Activated CD4-positive, alpha-beta T cell treated with anti-CD3 and anti-CD28 coated beads, Interleukin-2, amount 10 ng/mL, durations not matched to agents 7 days and 5 days (primary cell): Measurements from ENCODE around the gene PIGC. TPM values are rescaled to one million over a fixed set of nuclear protein-coding genes. Genes with fewer than 3 reads are reported as not detected.

ENCODE experiments used
- CTCF ChIA-PET: fragments of 350-600 bp; sonication (Branson Sonifier 250); formaldehyde crosslinking; loops from one replicate; lab custom pipeline; 2021; ENCODE audit warnings: antibody characterized with exemption; lab: Charles Lee
- POLR2A ChIA-PET: fragments of 350-600 bp; sonication (Branson Sonifier 250); formaldehyde crosslinking; loops from one replicate; lab custom pipeline; 2021; ENCODE audit warnings: antibody characterized with exemption; lab: Charles Lee
- DNase-seq: peaks from one replicate; pipeline ENCODE4 v3.0.0-alpha.2; 2020
- H3K27ac Mint-ChIP-seq: one replicate; pipeline ENCODE4 v1.8.0; 2021; ENCODE audit warnings: mild to moderate bottlenecking, moderate library complexity, mixed read lengths
- H3K27me3 Mint-ChIP-seq: one replicate; pipeline ENCODE4 v1.8.0; 2021; ENCODE audit warnings: mixed read lengths
- H3K36me3 Mint-ChIP-seq: one replicate; pipeline ENCODE4 v1.8.0; 2021; ENCODE audit warnings: low read depth, mixed read lengths
- H3K4me1 Mint-ChIP-seq: one replicate; pipeline ENCODE4 v1.8.0; 2021; ENCODE audit warnings: mixed read lengths
- H3K4me3 Mint-ChIP-seq: one replicate; pipeline ENCODE4 v1.8.0; 2021; ENCODE audit warnings: mild to moderate bottlenecking, moderate library complexity, mixed read lengths
- H3K9me3 Mint-ChIP-seq: one replicate; pipeline ENCODE4 v1.8.0; 2021; ENCODE audit warnings: mixed read lengths
- total RNA-seq, 2 experiments: library from RNA; stranded (reverse); gene quantifications; one replicate each; pipeline ENCODE4 v1.2.3, GENCODE V29; 2021

Gene PIGC
- 10 to 100 TPM; 28.6 to 32.7 TPM for total RNA-seq

DNA sequence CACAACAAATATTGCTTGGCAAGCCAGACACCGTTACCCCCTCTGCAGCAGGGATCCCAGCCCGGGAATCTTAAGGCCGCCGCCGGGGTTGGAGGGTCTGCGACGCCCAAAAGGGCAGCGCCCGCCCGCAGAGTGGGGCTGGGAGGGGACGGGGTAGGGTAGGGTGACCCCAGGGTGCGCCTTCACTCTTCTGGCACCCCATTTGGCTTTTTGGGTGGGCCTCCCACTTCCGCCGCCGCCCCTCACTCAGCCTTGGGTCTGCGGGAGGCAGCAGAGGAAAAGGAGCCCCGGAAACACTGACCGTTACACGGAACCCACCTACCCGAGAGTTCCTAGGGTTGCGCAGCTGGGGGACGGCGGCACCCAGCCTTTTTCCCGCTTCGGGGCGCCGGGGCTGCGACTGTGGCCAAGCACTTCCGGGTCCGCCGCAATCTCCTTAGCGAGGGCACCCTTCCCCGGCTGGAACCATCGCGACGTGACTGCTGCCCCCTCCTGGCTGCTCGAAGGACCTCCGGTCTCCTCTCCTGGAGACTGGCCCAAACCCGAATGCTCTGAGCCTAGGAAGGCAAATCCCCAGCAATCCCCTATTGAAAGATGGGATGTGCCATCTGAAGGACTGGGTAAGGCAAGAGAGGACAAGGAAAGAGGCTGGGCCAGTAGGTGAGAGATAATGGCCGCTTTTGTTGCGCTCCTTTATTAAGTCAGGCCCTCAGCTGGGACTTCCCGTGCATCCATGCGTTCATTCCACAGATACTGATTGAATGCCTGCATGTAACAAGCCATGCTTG is at the start of gene PIGC:
TSS of gene PIGC (minus strand) at position 404 of the 788 bp plus-strand sequence. CDS start 1,447 bp downstream, outside the sequence.
- H3K36me3 Mint-ChIP-seq: peaks cover 35% of the 10 kb centered on the region
- POLR2A ChIA-PET: no interaction called here
- peak; percentile 93 for DNase-seq

DNA sequence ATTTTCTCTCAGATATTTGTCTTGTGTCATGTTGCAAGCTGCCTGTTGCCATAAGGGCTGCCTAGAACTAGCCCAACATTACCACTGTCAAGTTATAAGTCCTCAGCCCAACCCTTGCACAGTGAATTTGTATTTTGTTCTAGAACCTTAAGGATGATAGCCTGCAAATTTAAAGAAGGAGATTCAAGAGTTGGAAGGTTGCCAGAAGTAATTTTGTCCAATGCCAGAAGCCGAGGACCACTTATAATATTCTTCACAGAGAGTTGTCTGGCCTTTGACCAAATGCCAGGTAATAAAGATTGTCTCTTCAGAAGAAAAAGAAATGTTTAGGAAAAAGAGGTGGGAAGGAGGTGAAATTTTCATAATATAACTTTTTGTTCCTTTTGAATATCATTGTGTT is 48.6 kb upstream of the PIGC start:
- no peak overlapping the region for H3K4me3 Mint-ChIP-seq
- peaks cover 19% of the 10 kb centered on the region for H3K27me3 Mint-ChIP-seq
- no peaks in the 10 kb centered on the region for H3K9me3 Mint-ChIP-seq
- H3K27ac Mint-ChIP-seq: no peak overlapping the region
- CTCF ChIA-PET: interaction anchor here (1.2 kb wide), 1 partner anchor 32 kb away, joined by 4 read pairs; no protein-coding TSS in a partner anchor
- peaks cover 5% of the 10 kb centered on the region for H3K4me1 Mint-ChIP-seq
- POLR2A ChIA-PET: no interaction called here
- no peaks in the 10 kb centered on the region for H3K36me3 Mint-ChIP-seq
- DNase-seq: no peak

More for the DNA sequence above, at the start of gene PIGC:
- Mint-ChIP-seq H3K27me3 (peaks cover 3% of the 10 kb centered on the region), H3K4me3 (peak within 1 kb of the TSS; percentile 95), H3K4me1 (peaks cover 39% of the 10 kb centered on the region), H3K9me3 (no peaks in the 10 kb centered on the region), H3K27ac (peak within 1 kb of the TSS; percentile 94)
- CTCF ChIA-PET: interaction anchor here (0.5 to 2.7 kb wide), 10 partner anchors 9 to 914 kb away, joined by 3 to 13 read pairs (median 4); no protein-coding TSS in a partner anchor

DNA sequence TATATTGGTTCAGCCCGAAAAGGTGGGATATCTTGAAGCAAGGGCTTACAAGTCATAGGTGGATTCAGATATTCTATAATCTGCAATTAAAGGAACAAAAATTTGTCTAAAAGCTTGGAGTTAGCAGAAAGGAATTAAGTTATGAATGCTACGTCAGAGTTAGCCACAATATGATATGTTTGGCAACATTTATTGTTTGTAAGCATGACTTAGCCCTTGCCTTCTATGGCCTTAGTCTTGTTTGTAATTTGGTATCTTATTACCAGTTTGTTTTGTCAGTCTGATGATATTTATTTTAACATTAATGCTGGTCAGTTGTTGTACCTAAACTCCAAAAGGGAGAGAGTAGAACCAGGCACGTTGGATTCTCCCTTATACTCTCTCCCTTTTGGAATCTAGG is 46.0 kb upstream of the PIGC start:
- H3K27me3 Mint-ChIP-seq: peaks cover 20% of the 10 kb centered on the region
- H3K4me3 Mint-ChIP-seq: no peak overlapping the region
- H3K36me3 Mint-ChIP-seq: no peaks in the 10 kb centered on the region
- H3K9me3 Mint-ChIP-seq: no peaks in the 10 kb centered on the region
- peaks cover 10% of the 10 kb centered on the region for H3K4me1 Mint-ChIP-seq
- CTCF ChIA-PET: no interaction called here
- POLR2A ChIA-PET: no interaction called here
- H3K27ac Mint-ChIP-seq: no peak overlapping the region
- DNase-seq: no peak

DNA sequence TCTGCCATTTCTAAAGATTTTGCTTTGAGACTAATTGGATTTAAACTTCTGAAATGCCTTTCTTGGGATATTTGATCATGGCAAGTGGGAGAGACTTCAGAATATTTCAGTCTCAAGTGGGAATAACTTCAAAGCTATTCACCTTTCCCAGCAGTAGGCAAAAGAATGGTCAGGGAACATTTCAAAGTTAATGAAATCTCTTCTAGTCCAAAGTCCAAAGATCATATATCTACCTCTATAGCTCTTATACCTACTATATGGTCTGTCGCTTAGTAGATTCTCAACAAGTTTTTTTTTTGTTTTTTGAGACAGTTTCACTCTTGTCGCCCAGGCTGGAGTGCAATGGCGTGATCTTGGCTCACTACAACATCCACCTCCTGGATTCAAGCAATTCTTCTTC is 44.5 kb upstream of the PIGC start:
- POLR2A ChIA-PET: no interaction called here
- no peak for DNase-seq
- Mint-ChIP-seq H3K4me1 (peaks cover 12% of the 10 kb centered on the region), H3K4me3 (no peak overlapping the region), H3K27me3 (peaks cover 16% of the 10 kb centered on the region), H3K9me3 (no peaks in the 10 kb centered on the region), H3K36me3 (no peaks in the 10 kb centered on the region), H3K27ac (no peak overlapping the region)
- CTCF ChIA-PET: interaction anchor here (0.6 kb wide), 1 partner anchor 583 kb away, joined by 4 read pairs; no protein-coding TSS in a partner anchor

DNA sequence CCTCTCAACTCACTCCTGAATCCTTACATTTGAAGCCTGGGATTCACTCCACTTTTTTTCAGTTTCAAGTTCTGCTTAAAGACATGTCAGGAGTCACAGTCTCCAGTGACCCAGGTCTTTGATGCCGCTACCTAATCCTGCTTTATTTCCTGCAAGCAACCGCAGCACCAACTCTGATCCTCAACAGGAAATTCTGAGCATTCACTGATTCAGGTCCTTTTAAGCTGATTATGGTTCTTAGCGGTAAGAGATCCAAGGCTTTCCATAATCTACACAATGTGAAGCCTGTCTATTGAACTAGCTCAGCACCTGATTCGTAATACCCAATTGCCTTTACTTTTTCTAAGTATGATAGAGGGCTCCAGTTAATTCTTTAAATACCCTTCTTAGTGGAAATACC is 43.7 kb upstream of the PIGC start:
- no peak overlapping the region for H3K4me3 Mint-ChIP-seq
- DNase-seq: no peak
- H3K27me3 Mint-ChIP-seq: peaks cover 18% of the 10 kb centered on the region
- ChIA-PET POLR2A (no interaction called here), CTCF (no interaction called here)
- H3K27ac Mint-ChIP-seq: no peak overlapping the region
- H3K36me3 Mint-ChIP-seq: no peaks in the 10 kb centered on the region
- peaks cover 12% of the 10 kb centered on the region for H3K4me1 Mint-ChIP-seq
- no peaks in the 10 kb centered on the region for H3K9me3 Mint-ChIP-seq

DNA sequence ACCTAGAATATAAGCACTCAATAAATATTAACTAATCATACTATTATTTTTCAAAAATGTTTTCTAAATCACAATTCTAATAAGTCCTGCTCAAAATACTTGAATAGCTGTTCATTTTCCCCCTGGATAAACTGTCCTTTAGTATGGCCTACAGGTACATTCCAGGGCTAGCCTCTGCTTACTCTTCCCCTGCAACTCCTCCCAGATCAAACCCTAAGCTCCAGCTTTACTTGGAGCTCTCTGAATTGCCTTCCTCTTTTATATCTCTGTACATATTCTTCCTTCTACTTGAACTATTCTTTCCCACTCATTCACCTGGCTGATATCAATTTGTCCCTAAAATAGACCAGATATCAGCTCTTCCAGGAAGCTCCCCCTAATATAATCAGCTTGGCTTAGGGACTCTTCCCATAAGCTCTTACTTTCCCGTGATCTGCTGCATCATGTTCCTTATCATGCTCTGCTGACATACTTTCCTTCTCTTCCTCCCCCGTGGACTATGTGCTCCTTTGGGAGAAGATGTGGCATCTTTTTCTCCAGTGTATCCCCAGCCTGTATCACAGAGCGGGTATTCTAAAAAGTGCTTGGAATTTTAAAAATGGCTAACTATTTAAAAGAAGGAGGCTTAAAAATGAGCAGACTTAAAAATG is 43.1 kb upstream of the PIGC start:
- H3K27me3 Mint-ChIP-seq: peaks cover 16% of the 10 kb centered on the region
- no peak overlapping the region for H3K4me3 Mint-ChIP-seq
- CTCF ChIA-PET: interaction anchor here (1.4 kb wide), 1 partner anchor 254 kb away, joined by 3 read pairs; no protein-coding TSS in a partner anchor

DNA sequence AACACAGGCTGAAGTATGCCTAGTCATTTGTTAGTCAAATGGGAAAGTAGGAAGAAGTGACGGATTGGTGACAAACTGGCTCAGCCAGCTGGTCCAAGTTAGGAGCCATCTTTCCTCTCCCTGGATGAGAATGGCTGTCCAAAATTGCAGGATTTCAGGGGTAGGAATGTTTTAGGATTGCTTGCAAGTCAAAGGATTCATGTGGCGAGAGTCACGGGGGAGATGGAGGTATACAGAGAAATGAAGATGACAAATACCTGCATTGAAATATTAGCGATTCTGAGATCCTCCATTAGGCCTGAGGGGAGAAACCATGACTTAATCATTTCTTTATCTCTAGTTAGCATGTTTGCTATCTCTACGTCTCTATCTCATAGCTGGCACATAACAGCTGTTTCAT is 41.8 kb upstream of the PIGC start:
- ChIA-PET CTCF (interaction anchor here (1.4 kb wide), 1 partner anchor 255 kb away, joined by 3 read pairs; no protein-coding TSS in a partner anchor), POLR2A (no interaction called here)
- no peak for DNase-seq
- Mint-ChIP-seq H3K36me3 (no peaks in the 10 kb centered on the region), H3K4me1 (peaks cover 13% of the 10 kb centered on the region), H3K9me3 (no peaks in the 10 kb centered on the region), H3K27ac (no peak overlapping the region), H3K27me3 (peaks cover 20% of the 10 kb centered on the region), H3K4me3 (no peak overlapping the region)

More for the DNA sequence above, 43.1 kb upstream of the PIGC start:
- H3K4me1 Mint-ChIP-seq: peaks cover 12% of the 10 kb centered on the region
- no peak for DNase-seq
- H3K36me3 Mint-ChIP-seq: no peaks in the 10 kb centered on the region
- POLR2A ChIA-PET: no interaction called here
- no peaks in the 10 kb centered on the region for H3K9me3 Mint-ChIP-seq
- H3K27ac Mint-ChIP-seq: no peak overlapping the region

DNA sequence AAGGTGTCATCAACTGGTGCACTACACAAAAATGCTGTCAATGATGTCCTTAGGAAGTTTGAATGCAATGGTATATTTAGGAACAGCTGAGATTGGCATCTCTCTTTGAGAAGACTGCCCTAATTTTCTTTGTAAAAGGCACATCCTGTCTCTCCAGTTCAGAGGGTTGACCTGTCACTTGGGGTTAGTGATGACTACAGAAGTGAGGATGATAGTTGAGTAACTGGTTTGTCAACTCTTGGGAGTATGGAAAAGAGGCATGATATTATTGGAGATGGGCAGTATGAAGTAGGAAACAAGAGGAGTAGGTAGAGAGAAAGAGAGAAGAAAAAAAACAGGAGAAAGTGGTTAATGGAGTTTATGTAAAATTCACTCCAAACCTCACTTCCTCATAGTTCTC is 40.4 kb upstream of the PIGC start:
- H3K4me1 Mint-ChIP-seq: peaks cover 20% of the 10 kb centered on the region
- no peaks in the 10 kb centered on the region for H3K36me3 Mint-ChIP-seq
- ChIA-PET POLR2A (no interaction called here), CTCF (interaction anchor here (0.6 to 1.0 kb wide), 2 partner anchors 9 to 134 kb away, joined by 3 read pairs; no protein-coding TSS in a partner anchor)
- no peaks in the 10 kb centered on the region for H3K9me3 Mint-ChIP-seq
- no peak overlapping the region for H3K27ac Mint-ChIP-seq
- no peak overlapping the region for H3K4me3 Mint-ChIP-seq
- peaks cover 24% of the 10 kb centered on the region for H3K27me3 Mint-ChIP-seq
- no peak for DNase-seq

DNA sequence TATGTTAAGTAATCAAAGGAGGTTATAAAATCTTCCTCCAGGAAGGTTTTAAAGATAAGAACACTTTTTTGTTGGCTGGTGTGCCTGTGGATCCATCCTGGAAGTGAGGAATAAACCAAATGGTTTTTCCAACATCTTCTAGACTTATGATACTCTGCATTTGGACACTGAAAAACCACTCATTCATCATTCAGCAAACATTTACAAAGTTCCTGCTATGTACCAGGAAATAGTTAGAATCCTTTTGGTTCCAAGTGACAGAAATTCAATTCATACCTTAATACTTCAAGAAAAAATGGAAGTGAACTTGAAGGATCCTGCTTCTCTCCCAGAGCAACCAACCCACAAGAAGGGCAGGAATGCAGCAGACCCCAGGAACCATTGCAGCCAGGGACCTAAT is 39.6 kb upstream of the PIGC start:
- CTCF ChIA-PET: interaction anchor here (1.0 kb wide), 1 partner anchor 10 kb away, joined by 3 read pairs; no protein-coding TSS in a partner anchor
- POLR2A ChIA-PET: no interaction called here
- Mint-ChIP-seq H3K4me3 (no peak overlapping the region), H3K27me3 (peaks cover 21% of the 10 kb centered on the region), H3K27ac (no peak overlapping the region), H3K4me1 (peaks cover 20% of the 10 kb centered on the region), H3K36me3 (no peaks in the 10 kb centered on the region), H3K9me3 (no peaks in the 10 kb centered on the region)
- DNase-seq: no peak

DNA sequence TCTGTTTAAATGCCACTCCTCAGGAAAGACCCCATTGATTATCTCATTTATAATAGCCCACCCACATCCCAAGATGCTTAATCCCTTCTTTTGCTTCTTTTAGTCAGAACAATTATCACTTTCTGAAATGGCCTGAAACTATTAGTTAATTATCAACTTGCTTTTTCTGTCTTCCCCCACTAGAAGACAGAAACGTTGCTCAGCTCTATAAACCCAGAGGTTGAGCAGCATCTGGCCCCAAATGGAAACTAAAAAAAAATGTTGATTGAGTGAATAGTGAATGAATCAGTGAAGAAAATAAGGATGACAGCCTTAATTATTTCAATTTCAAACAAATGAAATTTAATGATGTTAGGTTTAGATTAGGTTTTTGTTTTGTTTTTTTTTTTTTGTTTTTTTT is 38.2 kb upstream of the PIGC start:
- Mint-ChIP-seq H3K4me1 (peaks cover 11% of the 10 kb centered on the region), H3K27ac (no peak overlapping the region), H3K9me3 (no peaks in the 10 kb centered on the region), H3K36me3 (no peaks in the 10 kb centered on the region), H3K27me3 (peaks cover 17% of the 10 kb centered on the region), H3K4me3 (no peak overlapping the region)
- ChIA-PET CTCF (no interaction called here), POLR2A (no interaction called here)
- DNase-seq: no peak

DNA sequence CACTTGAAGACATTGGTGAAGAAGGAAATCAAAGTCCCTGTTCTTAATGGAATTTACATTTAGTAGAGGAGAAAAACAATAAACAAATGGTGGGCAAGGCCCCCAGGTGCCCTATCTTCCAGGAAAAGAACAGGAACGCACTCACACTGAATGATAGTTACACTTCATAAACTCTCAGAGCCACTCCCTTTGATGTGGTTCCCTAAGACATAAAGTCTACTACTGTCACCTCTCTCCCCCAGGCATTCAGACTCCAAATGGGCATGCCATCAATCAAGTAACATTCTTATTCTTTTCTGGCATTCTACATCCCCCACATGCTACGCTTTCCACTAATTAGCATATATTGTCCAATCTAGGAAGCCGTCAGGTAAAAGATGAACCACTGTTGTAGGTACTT is 36.6 kb upstream of the PIGC start:
- Mint-ChIP-seq H3K4me1 (peaks cover 10% of the 10 kb centered on the region), H3K27ac (no peak overlapping the region), H3K4me3 (no peak overlapping the region), H3K27me3 (peaks cover 17% of the 10 kb centered on the region), H3K9me3 (no peaks in the 10 kb centered on the region), H3K36me3 (no peaks in the 10 kb centered on the region)
- ChIA-PET CTCF (interaction anchor here (0.7 kb wide), 1 partner anchor 13 kb away, joined by 6 read pairs; no protein-coding TSS in a partner anchor), POLR2A (no interaction called here)
- DNase-seq: no peak

DNA sequence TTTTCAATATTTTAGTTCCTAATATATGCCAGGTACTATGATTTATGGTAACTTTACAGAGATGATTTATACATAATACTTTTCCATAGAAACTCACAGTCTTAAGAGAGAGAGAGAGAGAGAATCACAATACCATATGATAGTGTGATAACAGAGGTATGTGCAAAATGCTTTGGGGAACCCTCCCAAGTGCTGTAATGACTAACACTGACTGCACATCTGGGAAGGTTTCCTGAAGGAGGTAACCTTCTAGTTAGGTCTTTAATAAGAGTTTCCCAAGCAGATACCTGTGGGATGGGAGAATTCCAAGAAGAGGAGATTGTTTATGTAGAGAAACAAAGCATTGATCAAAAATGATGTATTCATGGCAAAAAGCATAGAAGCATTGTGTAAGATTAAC is 34.6 kb upstream of the PIGC start:
- no peaks in the 10 kb centered on the region for H3K36me3 Mint-ChIP-seq
- no peaks in the 10 kb centered on the region for H3K9me3 Mint-ChIP-seq
- H3K4me1 Mint-ChIP-seq: peaks cover 8% of the 10 kb centered on the region
- H3K27ac Mint-ChIP-seq: no peak overlapping the region
- H3K4me3 Mint-ChIP-seq: no peak overlapping the region
- ChIA-PET POLR2A (no interaction called here), CTCF (no interaction called here)
- peaks cover 18% of the 10 kb centered on the region for H3K27me3 Mint-ChIP-seq
- no peak for DNase-seq

DNA sequence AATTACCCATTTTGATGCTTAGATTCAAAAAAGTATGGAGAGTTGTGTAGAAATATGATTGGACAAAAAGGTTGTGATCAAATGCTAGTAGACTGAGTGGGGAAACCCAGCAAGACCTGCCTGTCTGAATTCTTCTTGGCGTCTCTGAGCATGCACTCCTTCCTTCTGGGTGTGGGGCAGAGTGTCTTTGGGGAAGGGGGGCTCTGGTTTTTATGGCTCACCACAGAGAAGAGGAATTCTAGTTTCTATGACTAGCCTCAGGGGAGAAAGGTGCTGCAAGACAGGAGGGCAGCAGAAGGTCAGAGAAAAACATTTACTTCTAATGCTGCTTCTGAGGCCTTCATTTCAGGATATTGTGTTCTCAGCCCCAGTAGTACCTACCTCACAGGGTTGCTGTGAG is 33.9 kb upstream of the PIGC start:
- ChIA-PET CTCF (no interaction called here), POLR2A (no interaction called here)
- Mint-ChIP-seq H3K36me3 (no peaks in the 10 kb centered on the region), H3K9me3 (no peaks in the 10 kb centered on the region), H3K27ac (no peak overlapping the region), H3K4me1 (peaks cover 8% of the 10 kb centered on the region), H3K27me3 (peaks cover 21% of the 10 kb centered on the region), H3K4me3 (no peak overlapping the region)
- no peak for DNase-seq
